GM21526 (cell line): Measurements from ENCODE around the gene NCOA7.
A peak's percentile ranks its signal among the peaks of the same experiment; 100 is the strongest.
"Not testable (repeated sequence)": the region's sequence is repeated elsewhere in the genome, so short reads cannot be mapped to it uniquely, and the experiment has no call there.

Source experiments
- ATAC-seq: cut with Tn5 transposase; IDR thresholded peaks from one replicate; pipeline ENCODE4 v1.9.1; 2021; ENCODE audit warnings: moderate library complexity; ENCODE audit not compliant: unreplicated experiment, low FRiP score

Gene NCOA7

DNA sequence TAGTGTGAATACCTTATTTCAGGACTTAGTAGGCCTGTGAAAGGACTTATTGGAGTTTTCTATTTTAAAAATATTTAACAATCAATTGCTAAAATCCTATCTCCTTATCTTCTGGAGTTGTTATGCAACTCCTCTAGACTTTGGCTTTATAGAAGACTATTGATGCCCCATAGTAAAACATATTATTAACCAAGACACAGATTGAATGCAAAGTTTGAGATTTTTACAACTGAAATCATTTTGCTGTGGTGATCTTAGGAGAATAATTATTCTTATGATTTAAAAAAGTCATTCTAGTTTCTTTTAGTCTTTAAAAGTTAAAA, 36.9 kb upstream of the NCOA7 start:
- no peak for ATAC-seq

DNA sequence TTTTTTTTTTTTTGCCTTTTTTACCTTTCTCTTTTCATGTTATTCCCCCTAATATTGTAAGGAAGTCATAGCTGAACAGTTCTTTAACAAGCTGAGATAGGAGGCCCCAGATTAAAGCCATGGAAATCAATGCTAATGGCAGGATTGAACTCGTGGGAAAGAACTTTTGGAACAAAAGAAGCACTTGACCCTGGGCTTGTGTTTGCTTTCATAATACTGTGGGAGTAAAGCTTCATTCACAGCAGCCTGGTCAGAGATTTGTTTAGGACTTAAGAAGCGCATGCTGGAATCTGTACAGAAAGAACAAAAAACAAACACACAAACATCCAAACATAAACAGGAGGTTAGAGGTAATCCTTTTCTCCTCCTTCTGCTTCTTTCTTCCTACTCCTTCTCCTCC, 36.2 kb upstream of the NCOA7 start:
- ATAC-seq = no peak

DNA sequence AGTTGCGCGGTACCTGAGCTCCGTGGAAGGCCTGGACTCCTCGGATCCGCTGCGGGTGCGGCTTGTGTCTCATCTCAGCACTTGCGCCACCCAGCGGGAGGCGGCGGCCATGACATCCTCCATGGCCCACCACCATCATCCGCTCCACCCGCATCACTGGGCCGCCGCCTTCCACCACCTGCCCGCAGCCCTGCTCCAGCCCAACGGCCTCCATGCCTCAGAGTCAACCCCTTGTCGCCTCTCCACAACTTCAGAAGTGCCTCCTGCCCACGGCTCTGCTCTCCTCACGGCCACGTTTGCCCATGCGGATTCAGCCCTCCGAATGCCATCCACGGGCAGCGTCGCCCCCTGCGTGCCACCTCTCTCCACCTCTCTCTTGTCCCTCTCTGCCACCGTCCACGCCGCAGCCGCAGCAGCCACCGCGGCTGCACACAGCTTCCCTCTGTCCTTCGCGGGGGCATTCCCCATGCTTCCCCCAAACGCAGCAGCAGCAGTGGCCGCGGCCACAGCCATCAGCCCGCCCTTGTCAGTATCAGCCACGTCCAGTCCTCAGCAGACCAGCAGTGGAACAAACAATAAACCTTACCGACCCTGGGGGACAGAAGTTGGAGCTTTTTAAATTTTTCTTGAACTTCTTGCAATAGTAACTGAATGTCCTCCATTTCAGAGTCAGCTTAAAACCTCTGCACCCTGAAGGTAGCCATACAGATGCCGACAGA, 31.4 kb upstream of the NCOA7 start:
- ATAC-seq = no peak

GRCh38 chr6:125759959-125760457, 30.8 kb upstream of the NCOA7 start:
- no peak for ATAC-seq

- ATAC-seq = no peak
These were observed 26.6 kb upstream of the NCOA7 start for GRCh38 chr6:125764121-125764671.

DNA sequence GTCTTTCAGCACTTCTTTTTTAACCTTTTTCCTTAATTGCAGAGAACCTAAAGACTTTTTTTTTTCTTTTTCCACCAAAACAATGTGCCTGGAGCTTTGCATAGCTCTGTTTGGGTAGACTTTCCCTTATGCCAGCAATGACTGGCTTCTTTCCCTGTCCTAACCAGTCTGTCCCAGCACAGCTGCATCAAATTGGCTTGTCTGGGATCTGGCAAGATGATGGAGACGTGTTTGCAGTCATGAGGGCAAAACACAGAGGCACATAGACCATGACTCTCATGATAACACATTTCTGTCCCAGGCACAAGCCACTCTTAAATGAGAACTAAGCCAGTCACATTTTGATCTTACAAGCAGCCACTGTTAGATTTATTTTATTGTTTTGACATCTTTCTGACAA, 24.8 kb upstream of the NCOA7 start:
- ATAC-seq = no peak

DNA sequence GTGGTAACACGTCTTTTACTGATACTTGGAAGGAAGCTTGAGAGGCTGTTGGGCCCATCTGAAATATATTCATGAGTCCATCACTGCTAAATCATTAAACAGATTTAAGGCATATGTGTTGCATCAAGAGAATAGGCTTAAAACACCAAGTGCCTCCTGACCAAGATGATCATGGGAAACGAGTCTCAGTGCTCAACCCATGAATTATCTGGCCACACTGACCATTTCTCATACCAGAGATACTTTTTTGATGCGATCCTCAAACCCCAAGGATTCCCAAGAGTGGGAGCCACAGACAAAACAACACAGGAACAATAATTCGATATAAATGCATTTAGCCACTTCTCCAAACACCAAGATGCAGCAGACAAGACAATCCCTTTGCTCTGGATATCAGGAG, 24.1 kb upstream of the NCOA7 start:
- no peak for ATAC-seq

GRCh38 chr6:125769147-125769783, 21.5 kb upstream of the NCOA7 start:
- no peak for ATAC-seq

DNA sequence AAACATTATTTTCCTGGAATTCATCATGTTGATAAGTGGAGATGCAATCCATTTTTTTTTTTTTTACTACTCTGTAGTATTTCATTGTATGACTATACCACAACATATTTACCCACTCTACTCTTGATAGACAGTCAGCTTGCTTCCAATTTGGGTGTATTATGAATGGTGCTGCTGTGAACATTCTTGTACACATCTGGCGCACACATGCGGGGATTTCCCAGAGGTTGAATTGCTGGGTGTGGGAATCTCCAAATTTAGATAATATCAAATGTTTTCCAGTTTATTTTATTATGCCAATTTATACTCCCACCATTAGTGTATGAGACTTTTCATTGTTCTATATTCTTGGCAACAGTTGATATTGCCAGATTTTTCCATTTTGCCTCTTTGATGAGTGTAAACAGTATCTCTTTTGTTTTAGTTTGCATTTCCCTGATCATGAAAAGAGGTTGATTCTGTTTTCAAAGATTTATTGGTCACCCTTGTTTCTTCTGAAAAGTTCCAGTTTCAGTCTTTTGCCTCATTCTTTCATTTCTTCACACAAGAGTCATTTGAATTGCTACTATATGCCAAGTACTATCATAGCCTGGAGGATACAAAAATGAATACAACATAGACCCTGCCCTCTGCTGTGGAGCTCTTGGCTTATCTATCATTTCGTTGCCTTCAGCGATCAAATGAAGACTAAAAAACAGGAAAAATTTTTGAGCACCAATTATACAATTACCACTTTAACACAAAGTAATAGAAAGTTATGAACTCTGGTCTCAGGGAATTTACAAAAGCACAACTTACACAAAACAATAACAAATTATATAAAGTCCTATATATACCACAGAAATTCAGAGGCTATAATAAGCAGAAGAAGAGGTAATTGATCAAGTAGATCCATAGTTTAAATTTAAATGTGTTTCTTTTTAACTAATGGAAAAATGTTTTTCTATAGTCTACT, 17.1 kb upstream of the NCOA7 start:
- no peak for ATAC-seq

GRCh38 chr6:125776107-125776826, 14.5 kb upstream of the NCOA7 start:
- ATAC-seq = not testable (repeated sequence)

DNA sequence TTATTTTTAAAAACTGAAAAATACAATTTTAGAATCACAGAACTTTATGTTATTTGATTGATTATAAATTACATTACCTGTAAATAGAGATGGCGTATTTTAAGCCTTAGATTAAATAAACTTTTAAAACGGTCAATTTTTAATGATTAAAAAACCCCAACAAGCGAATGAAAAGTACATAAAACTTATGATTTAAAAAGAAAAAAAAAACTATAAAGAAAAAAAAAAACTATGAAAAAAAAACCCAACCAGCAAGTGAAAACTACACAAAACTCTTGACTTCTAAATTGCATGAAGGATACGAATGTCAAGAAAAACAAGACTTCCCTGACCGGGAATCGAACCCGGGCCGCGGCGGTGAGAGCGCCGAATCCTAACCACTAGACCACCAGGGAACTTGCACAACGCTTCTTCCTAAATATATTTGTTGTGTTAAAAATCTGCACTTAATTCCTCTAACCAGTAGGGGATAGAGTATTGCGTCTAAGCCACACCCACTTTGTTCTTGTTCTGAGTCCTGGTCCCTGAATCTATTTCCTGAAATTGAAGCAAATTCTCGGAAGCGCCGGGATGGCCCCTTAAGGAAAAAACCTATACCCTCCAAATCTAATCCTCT, 10.7 kb upstream of the NCOA7 start:
- ATAC-seq = peak; percentile 77

DNA sequence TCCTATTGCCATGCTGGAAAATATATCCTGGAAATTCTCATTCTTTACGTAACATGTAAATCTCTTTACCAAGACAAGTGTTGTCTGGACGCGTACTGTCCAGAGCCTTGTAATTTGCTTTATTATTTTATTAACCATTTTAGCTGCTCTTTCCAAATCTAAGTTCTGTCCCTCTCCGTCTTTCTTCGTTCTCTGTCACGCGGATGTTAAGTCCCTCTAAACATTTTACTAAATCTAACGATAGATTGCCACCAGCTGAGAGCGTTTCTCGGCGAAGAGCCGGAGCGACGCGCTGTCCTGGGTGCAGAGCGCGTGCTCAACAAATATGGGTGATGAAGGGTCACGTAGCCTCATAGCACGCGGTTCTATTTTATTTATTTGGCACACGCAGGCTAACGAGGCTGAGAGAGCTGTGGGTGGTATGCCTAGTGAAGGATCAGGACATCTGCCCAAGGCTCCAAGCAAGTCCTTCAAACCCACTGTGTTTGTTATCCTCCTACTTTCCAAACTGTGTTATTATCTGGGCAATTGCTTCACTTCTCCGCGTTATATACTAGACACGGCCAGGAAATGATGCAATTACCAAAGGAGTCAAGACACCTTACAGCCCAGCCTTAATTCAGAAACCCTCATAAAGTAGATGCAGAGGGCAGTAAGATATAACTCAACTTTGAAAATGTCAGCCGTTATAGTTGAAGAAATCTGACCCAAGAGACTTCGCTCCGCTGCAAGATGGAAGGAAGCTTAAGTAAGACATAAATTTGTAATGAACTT, 10.0 kb upstream of the NCOA7 start:
- peak; percentile 76 for ATAC-seq

GRCh38 chr6:125781314-125781868, 9.4 kb upstream of the NCOA7 start:
- ATAC-seq = peak; percentile 41

DNA sequence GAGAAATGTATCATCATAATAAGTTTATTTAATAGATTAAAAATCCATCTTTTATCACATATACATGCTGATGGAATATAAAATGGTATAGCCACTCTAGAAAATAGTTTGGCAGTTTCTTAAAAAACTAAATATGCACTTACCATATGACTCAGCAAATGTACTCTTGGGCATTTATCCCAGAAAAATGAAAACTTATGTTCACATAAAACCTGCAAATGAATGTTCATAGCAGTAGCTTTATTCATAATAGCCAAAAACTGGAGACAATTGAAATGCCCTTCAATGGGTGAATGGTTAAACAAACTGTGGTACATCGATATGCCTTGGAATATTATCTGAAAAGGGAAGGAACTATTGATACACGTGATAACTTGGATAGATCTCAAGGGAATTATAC, 6.4 kb upstream of the NCOA7 start:
- no peak for ATAC-seq

- no peak for ATAC-seq
These were observed 3.0 kb upstream of the NCOA7 start for GRCh38 chr6:125787791-125788190.

- ATAC-seq = no peak
These were observed 1.6 kb upstream of the NCOA7 start for GRCh38 chr6:125789167-125789566.

- peak; percentile 31 for ATAC-seq
These were observed 993 bp upstream of the NCOA7 start for GRCh38 chr6:125789576-125790357.
